NCI-H146 treated with DMSO at 0.1 percent for 48 hours (cell line): ENCODE results near the gene TTC19.
"Not testable (repeated sequence)": the region's sequence is repeated elsewhere in the genome, so short reads cannot be mapped to it uniquely, and the experiment has no call there.

Source experiments
- DNase-seq: peaks from one replicate; lab custom pipeline; 2025; ENCODE audit not compliant: unreplicated experiment; lab: John Stamatoyannopoulos, UW

The TTC19 gene

DNA sequence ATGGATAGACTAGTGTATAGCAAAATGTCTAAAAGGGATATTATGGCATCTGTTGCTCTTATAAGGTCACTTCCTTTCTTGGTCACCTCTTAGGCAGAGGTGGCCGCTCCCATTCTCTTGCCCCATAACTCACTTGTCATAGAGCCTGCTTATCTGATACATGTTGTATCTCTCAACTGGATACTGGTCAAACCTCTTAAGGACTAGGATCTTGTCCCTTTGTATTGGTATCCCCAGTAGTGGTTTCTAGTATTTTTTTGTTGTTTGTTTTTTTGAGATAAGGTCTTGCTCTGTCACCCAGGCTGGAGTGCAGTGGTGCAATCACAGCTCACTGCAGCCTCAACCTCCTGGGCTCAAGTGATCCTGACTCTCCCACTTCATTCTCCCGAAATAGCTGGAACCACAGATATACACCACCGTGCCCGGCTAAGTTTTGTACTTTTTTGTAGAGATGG is 27.1 kb upstream of the TTC19 start:
- DNase-seq = no peak

DNA sequence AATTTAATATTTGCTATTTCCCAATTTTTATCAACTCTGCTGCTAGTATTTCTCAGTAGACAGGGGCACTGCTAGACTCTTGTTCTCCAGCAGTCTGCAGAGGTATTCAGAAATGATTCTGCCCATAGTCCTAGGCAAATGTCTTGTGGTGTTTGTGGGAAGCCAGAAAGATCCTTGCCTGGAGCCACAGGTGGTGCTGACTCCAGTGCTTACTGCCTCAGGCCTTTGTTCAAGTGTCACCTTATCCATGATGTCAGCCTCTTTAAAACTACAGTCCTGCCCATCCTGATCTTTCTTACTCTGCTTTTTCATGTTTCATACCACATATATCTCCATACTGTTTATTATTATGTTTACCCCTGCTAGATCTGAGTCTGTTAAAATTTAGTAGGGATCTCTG is 26.6 kb upstream of the TTC19 start:
- no peak for DNase-seq

DNA sequence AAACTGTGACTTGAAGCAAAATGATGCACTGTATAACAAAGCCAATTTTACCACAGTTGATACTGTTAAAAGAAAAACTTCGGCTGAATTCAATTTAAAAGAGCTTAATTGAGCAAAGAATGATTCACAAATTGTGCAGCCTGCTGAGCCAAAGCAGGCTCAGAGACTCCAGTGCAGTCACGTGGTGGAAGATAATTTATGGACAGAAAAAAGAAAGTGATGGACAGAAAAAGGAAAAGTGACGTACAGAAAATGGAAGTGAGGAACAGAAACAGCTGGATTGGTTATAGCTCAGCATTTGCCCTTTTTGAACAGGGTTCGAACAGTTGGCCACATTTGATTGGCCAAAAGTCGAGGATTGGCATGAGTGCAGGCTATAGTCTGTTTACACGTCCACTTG is 25.8 kb upstream of the TTC19 start:
- DNase-seq = no peak

DNA sequence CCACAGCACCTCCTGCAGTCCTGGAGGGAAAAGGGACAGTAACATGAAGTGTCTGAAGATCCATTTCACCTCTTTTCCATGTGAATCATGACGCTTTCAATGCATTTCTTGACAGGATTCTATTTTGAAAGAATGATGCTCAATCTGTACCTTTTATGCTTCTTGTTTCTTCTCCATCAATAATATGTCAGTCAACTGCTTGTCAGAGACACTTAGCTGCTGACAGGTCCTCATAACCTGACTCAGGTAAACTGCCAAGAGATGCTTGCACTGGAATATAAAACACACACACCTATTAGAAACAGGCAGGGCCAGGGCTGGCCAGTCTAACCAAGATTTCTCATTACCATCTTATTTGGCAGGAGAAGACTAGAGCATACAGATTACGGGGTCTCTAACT is 21.7 kb upstream of the TTC19 start:
- DNase-seq = no peak

DNA sequence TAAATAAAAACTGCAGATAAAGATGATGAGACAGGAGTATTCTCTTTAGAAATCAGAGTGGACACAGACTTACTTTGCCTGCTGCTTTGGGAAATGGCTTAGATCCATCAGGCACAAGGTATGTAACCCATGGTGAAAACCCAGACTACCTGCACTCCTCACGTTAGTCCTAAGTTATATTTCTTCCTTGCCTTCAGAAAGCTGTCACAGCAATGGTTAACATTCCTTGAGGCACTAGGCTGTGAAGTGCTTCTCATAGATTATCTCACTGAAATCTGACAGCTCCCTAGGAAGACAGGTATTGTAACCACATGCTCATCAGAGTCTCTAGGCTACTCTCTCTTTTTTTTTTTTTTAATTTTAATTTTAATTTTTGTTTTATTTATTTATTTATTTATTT is 21.0 kb upstream of the TTC19 start:
- no peak for DNase-seq

DNA sequence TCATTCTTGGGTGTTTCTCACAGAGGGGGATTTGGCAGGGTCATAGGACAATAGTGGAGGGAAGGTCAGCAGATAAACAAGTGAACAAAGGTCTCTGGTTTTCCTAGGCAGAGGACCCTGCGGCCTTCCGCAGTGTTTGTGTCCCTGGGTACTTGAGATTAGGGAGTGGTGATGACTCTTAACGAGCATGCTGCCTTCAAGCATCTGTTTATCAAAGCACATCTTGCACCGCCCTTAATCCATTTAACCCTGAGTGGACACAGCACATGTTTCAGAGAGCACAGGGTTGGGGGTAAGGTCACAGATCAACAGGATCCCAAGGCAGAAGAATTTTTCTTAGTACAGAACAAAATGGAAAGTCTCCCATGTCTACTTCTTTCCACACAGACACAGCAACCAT is 20.6 kb upstream of the TTC19 start:
- not testable (repeated sequence) for DNase-seq

DNA sequence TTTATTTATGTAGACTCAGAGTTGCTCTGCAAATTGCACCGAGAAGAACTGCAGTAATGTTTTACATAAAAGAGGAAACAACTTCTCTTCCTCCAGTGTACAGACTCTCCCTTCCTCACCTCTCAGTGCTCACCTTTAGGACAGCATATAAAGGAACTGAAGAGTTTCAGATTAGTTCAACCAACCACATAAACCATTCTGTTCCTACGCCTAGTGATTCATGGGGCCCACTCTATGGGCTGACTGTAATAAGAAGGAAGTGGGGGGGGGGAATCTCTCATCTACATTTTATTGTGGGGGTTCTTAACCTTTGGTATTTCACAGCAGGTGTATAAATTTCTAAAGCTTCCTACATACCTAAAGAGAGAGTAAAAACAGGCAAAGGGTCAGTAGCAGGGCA is 18.4 kb upstream of the TTC19 start:
- no peak for DNase-seq

DNA sequence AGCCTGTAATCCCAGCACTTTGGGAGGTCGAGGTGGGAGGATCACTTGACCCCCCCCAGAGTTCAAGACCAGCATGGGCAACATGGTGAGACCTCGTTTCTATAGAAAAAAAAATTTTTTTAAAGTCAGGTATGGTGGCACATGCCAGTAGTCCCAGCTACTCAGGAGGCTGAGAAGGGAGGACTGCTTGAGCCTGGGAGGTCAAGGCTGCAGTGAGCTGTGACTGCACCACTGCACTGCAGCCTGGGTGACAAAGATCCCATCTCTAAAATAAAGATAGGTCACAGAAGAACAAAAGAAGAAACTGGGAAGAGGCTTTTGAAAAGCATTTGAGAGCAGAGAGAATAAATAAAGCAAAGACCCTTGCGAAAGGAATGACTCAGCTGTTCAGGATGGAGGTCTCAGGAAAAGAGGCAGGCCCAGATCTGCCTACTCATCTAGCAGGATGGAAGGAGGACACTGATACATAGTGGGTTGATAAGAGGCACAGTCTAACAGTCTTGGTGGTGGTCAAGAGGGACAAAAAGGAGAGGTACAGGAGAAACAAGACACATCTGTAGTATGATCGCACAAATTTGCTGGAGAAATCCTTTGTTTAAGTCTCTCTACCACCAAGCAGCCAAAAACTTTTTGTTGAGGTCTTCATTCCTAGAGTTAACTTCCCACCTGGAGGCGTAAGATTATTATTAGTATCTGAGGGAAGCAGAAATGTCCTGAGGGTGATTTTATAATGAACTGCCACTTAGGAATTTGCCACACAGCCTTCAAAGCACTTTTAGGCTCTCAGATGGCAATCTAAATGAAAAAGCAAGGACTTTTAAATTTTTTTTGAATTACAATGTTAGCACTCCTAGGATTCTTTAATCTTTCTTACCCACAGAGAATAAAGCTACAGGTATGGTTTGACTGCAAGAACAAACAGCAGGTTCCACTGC is 17.7 kb upstream of the TTC19 start:
- no peak for DNase-seq

DNA sequence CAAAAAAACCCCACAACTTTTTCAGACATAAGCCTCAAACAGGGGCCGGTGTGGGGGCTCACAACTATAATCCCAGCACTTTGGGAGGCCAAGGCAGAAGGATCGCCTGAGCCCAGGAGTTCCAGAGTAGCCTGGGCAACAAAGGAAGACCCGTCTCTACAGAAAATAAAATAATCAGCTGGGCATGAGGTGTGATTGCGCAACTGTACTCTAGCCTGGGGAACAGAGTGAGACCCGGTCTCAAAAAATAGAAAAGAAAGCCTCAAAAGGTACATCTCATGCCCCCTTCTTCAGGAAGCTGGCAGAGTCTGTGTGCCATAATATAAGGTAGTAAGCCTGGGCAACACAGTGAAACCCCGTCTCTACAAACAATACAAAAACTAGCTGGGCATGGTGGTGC is 3.3 kb upstream of the TTC19 start:
- DNase-seq = no peak

DNA sequence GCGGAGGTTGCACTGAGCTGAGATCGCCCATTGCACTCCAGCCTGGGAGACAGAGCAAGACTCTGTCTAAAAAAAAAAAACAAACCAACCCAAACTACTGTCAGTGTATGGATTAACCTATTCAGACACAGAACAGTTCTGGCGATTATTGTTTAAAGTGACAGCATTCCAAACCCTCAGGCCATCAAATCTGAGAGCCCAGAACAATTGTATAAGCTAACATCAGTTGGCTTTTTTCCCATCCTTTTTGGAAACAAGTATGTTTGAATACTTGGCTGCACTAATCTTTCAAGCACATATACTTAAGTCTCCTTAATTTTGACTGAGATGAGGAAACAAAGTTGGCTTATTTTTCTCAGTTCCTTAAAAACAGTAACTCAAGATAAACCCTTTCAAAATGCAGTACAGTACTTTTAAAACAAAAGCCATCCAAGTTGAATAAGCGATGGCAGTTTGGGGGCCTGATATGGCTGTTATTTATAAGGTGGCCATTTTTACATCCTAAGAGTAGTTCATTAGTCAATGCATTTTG is 1.5 kb upstream of the TTC19 start:
- DNase-seq = no peak

DNA sequence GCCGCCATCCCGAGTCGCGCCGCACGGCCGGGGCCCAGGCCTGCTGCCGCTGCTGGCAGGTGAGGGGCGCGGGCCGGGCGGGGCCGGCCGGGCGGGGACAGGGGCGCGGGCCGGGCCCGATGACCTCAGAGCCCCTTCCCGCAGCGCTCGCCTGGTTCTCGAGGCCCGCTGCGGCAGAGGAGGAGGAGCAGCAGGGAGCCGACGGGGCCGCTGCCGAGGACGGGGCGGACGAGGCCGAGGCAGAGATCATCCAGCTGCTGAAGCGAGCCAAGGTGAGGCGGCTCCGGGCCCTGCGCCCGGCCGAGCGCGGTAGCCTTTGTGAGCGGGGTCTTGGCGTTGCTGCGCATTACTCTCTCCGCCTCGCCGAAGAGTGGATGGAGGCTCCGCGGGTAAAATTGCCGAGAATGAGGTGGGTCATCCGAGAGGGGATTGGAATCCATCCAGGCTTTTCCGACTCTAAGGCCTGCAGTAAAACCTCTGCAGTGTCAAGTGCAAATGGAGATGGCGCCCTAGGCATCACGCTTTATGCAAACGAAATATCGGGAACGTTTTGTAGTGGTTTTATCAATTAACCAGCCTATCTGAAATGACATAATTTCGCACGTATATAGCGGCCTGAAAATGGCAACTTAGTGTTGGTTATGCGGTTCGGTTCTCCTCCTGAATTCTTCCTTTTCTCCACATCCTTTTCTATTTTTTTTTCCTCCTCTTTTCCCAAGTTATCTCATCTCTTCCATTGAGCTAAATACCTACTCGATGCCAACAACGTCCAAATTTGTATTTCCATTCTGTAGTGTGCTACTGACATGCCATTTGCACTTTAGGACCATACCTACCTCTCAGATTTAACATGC is 577 bp downstream of the TTC19 start:
- peak; percentile 33 for DNase-seq

DNA sequence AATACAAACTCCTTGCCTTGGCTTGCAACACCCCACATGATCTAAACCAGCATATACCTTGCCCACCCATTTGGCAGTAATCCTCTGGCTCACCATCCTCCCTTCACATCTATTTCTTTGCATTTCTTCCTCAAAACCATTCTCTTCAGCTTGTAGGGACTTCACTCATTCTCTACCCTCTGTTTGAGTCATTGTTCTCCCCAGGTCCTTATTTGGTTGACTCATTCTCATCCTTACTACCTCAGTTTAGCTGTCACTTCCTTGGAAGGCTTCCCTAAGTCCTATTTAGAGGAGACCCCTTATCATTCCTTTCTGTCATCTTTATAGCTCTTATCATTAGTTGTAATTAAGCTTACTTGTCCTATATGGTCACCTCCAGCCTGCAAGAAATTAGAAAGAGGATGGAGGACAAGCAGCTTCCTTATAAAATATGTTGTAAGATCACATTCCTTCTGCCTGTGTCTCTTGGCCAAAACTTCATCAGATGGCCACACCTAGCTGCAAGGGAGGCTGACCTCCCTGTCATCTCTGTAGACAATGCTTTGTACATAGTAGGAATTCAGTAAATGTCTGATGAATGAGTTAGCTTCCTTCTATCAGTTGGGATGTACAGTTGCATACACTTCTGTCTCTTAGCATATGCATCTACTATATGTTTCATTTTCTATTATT is 1.7 kb downstream of the TTC19 start:
- no peak for DNase-seq

DNA sequence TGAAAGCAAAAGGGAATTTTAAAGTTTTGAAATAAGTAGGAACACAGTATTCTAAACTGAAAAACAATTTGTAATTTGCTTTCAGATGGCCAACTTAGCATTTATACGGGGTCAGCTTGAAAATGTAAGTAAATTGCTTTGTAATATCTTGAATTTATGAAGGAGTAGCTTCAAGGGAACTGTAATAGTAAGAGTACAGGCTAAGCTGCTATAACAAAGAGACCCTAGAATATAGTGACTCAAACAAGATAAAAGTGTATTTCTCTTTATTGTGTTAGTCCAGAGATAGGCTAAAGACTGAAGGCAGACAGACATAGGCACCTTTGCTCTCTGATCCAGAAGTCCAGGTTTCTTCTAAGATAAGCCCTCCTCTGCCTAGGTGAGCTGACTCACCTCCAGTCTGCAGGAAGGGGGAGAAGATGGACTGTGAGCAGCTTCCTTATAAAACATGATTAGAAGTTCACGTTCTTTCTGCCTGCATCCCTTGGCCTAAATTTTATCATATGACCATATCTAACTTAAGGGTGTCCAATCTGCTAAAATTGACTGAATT is 3.2 kb downstream of the TTC19 start:
- DNase-seq = no peak

DNA sequence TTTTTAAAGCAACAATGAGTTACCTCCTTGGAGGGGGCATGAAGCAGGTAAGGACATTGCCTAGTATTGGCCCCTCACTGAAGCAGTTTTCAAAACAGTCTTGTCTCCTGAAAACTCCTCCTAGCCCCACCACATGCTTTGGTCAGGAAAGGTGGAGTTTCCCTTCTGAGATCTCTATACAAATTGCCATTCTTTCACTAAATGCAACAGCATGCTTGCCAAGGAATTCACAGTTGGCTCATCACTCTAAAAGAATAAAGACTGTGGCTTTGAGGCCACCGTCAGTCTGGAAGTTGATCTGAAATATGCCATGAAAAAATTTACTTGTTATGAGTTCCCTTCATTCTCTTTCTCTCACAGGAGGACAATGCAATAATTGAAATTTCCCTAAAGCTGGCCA is 4.2 kb downstream of the TTC19 start:
- DNase-seq = no peak

DNA sequence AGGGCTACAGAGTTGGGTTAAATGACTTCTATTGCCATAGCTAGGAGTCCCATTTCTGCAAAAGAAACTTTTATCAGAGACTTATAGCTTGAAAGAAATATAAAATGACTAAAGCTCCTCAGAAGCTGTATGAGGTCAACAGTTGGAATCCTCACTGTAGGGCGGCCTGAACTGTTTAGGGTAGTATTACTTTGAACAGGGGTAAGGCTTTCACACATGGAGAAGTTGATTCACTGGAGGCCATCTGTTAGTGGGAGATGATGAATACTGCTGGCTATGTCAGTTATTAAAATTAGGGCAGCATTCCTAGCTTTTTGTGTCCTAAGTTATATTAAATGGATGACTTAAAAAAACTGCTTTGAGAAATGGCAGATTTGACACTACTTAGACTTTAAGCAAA is 6.0 kb downstream of the TTC19 start:
- no peak for DNase-seq

DNA sequence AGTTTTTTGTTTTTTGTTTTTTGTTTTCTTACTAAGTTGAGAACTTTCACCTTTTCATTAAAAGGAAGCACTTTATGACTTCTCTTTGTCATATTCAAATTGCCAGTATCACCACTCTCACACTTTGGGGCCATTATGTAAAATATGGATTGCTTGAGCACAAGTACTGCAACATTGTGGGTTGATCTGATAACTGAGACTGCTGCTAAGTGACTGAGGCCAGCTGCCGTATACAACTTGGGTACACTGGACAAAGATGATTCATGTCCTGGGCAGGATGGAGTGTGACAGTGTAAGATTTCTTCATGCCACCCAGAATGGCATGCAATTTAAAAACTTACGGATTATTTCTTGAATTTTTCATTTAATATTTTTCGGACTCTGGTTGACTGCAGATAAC is 7.8 kb downstream of the TTC19 start:
- no peak for DNase-seq

DNA sequence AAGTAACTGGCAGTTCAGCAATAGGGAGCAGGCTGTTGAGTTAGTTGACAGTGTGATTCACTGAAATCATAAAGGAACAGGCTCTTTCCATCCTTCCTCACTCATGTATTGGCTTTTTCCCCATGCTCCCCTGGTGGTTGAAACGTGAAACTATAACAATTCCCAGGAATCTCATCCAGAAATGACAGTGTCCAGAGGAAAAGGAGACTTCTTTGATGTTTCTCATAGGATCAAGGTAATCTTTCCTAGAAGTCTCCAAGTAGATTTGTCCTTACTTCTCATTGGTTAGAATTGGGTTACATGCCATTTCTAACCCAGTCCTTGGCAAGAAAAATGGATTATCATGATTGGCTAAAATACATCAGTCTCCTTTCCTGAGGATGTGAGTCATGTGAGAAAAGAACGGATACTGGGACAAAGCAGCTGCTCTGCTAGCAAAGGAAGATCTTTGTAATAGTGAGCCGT is 14.4 kb downstream of the TTC19 start:
- DNase-seq = no peak

DNA sequence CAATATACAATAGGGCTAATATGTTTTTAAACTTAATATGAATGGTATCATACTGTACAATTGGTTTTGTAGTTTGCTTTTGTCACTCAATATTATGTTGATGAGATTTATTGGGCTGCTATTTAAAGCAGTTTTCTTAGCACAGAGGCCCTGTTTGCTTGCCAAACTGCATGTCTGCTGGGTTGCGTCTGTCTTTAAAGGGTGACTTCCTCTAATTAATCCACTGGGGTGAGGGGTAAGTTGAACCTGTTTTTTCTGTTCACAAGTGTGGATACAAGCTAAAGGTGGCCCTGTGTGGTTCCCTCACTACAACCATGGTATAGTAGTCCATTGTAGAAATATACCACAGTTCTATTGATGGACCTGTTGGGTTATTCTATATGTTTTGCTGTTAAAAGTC is 19.7 kb downstream of the TTC19 start:
- DNase-seq = no peak

DNA sequence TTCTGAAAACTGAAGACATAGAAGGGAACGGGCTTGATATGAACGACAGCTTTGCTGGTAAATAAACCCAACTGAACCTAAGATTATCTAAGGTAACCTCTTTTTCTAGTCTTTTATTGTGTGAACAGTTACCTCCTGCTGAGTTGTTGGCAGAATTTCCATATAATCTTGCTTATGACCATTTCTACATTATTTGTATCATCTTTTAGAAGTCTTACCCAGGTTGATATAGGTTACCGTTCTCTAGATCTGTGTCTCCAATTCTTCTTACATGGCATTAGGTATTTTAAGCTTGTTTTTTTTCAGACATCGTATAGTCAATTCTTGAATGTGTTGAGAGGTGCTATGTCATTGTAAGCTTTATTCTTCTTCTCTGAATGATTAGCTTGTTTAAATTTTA is 24.3 kb downstream of the TTC19 start:
- DNase-seq = no peak

DNA sequence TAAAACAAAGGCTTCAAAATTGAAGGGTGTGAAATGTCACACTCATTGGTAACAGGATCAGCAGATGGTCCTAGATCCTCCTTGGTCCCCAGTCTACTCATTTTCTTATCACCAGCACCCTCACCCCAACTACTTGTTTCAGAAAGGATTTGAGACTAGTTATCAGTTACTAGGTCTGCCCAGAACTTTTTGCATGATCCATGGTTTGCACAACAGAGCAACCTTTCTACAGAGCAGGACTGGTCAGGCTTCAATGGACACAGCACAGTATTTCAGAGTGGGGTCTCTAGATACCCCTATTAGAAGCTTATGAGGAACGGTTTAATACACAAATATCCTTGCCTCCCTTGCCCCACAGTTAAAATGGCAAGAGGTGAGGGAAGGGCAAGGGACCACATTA is 25.6 kb downstream of the TTC19 start:
- no peak for DNase-seq

DNA sequence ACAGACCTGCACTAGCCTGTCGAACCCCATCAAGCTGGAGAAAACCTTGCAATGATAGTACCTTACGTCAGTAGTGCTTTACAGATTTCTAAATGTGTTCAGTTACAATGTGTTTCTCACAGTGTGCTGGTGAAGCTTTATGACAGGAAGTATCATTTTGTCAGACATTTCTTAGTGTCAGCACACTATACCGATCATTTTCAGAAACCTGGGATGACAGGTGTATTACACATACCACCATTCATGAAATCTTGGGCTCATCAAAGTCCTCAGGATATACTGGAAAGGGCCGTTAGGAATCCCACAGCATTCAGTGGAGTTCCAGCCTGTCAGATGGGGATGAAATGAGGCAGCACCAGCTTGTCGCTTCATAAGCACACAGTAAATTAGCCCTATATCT is 27.3 kb downstream of the TTC19 start:
- no peak for DNase-seq
